HG02870 (cell line): Measurements from ENCODE around the gene CPLX1.
A peak's percentile ranks its signal among the peaks of the same experiment; 100 is the strongest.
"Not testable (repeated sequence)": the region's sequence is repeated elsewhere in the genome, so short reads cannot be mapped to it uniquely, and the experiment has no call there.

Source experiments
- ATAC-seq: cut with Tn5 transposase; IDR thresholded peaks from one replicate; pipeline ENCODE4 v1.9.1; 2021; ENCODE audit warnings: mild to moderate bottlenecking, moderate library complexity; ENCODE audit not compliant: unreplicated experiment

CPLX1 gene

DNA sequence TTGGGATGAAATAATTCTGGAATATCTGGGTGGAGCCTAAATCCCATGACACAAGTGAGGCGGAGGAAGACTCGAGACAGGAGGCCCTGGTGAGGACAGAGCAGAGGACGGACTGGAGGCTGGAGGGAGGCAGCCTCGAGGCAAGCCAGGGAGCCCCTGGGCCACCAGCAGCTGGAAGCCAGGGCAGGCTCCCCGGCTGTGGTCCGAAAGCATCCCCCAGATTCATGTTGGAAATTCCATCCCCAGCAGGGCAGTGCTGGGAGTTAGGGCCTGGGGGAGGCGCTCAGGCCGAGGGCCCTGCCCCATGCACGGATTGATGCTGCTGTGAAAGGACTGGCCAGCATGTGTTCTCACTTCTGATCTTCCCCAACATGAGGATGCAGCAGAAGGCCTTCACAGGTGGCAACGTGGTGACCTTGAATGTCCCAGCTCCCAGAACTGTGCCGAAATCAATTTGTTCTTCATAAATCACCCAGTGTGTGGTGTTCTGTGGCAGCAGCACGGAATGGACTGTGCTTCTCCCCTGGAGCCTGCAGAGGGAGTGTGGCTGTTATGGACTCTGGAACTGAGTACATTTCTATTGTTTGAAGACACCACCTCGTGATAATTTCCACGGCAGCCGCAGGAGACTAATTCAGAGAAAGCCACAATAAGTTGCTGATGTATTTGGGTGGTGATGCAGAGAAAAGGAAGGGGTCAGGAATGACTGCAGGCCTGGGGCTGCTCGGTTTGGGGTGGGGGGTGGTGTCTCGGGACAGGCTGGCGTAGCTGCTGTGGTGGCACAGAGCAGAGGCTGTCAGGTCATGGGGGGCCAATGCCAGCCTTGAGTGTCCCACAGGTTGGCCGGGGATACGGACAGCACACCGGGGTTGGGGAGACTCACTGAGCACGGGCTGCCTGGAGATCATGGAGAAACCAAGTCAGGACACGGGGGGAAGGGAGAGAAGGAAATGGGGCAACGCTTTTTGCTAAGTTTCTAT lies 63.4 kb downstream of the CPLX1 start:
- ATAC-seq: no peak

DNA sequence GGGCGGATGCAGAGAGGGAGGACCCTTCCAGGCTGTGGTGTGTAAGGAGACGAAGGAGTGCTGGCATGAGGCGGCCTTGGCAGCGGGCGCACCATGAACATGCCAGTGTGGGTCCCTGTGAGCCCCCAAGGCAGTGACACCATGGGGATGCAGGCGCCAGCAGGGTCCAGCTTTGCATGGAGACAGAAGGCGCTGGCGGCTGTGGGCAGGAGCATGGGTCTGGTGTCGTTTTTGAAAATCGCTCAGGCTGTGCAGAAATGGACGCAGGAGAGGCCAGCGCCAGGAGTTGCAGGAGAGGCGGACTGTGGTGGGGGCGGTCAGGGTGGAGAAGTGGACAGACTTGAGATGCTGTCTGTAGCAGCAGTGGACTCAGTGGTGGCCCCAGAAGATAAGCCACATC lies 64.2 kb downstream of the CPLX1 start:
- no peak for ATAC-seq

DNA sequence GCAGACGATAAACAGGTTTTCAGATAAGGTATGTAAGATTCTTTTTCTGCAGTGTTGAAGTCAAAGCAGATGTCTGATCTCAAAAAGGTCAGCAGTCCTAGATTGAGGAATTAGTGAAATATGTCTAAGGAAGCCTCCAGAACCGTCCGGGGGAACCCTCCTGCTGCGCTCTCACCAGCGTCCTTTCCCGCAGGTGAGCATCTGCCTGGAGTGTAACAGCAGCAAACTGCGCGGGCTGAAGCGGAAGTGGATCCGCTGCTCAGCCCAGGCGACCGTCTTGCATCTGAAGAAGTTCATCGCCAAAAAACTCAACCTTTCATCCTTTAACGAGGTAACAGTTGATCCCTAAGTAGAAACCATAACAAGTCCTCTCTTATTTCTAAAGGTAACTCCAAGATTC lies 64.8 kb downstream of the CPLX1 start:
- no peak for ATAC-seq

DNA sequence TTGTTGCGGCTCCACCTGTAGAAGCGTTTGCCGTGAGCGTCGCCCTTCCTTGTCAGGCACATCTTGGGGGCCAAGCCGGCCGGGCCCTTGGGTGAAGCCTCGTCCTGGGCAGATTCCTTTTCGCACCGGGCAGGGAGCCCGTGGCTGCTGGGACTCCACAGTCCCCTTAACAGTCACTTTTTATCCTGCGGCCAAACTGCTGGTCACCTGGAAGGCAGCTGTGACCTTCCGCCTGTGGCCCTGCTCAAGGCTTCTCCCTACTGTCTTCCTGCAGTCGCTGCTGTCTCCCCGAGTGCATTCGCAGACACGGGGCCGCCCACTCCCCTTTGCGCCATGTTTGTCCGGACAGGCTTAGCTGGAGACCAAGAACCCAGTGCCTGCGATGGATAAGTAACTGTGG lies 65.3 kb downstream of the CPLX1 start:
- ATAC-seq: no peak

DNA sequence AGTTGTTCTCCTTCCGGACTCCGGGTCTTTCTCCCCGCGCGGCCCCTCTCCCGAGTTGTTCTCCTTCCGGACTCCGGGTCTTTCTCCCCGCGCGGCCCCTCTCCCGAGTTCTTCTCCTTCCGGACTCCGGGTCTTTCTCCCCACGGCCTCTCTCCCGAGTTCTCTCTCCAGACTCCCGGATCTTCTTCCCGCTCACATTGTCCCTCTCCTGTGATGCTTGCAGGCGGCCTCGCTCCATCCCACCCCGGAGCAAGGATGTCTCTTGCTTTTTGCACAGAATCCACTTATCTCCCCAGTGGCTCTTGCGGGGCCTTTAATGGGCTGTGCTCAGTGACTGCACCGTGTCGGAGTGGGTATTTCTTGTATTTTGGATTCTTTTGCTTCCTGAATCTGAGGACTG lies 66.1 kb downstream of the CPLX1 start:
- not testable (repeated sequence) for ATAC-seq

DNA sequence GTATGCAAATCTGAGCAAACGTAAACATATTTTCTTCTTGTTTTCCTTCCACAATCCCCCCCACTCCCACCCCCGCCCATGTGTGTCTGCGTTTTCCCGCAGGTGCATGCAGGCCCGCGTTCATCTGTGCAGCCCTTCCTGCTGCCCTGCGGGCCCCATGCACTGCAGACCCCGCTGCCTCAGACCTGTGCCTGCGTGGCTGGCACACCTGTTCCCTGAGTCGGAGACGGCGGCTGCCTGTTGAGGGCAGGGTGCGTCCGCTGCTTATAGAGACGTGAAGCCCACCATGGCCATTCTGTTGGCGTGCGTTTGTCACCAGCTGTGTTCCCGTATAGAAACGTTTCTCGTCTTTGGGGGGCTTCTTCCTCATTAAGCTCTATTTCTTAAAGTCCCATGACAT lies 68.8 kb downstream of the CPLX1 start:
- no peak for ATAC-seq

DNA sequence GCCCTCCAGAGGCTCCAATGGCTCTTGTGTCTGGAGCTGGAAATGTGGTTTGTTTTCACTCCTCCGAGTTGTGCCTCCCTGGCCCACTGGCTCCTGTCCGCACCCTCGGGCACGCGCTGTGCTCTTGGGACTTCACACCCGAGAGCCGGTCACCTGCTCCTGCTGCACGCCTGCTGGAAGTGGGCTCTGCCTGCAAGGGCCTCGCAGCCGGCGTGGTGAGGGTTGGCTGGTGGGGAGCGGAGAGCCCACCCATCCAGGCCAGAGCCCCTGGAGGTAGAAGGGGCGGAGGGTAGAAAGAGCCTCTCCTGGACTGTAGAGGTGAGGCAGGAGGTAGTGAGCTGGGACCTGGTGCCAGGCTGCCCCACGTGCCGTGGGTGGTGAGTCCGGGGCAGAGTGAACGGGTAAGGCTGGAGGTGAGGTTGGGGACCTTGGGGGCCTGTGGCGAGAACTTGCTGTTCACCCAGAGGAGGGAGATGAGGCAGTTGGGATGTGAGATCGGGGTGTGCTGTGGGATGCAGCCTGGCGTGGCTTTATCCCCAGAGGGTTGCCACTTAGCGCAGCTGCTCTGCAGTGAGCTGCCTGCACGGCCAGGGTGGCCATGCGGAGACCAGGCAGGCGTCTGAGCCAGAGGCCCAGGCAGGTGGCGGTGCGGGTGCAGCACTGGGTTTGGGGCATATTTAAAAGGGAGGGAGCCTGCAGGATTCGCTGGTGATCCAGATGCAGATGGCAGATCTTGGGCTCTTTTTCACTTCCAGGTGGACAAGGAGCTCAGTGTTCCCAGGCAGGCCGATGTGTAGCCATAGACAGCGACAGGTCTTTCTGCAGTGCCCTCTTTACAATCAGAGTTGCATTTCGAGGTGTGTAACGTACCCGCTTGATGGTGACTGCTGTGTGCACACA lies 71.5 kb downstream of the CPLX1 start:
- no peak for ATAC-seq

DNA sequence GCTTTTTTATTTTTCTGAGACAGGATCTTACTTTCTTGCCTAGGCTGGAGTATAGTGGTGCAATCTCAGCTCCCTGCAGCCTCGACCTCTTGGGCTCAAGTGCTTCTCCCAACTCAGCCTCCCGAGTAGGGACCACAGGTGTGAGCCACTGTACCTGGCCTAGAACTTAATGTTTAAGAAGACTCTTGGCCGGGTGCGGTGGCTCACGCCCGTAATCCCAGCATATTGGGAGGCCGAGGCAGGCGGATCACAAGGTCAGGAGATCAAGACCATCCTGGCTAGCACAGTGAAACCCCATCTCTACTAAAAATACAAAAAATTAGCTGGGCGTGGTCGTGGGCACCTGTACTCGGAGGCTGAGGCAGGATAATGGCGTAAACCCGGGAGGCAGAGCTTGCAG lies 72.7 kb downstream of the CPLX1 start:
- ATAC-seq: not testable (repeated sequence)

DNA sequence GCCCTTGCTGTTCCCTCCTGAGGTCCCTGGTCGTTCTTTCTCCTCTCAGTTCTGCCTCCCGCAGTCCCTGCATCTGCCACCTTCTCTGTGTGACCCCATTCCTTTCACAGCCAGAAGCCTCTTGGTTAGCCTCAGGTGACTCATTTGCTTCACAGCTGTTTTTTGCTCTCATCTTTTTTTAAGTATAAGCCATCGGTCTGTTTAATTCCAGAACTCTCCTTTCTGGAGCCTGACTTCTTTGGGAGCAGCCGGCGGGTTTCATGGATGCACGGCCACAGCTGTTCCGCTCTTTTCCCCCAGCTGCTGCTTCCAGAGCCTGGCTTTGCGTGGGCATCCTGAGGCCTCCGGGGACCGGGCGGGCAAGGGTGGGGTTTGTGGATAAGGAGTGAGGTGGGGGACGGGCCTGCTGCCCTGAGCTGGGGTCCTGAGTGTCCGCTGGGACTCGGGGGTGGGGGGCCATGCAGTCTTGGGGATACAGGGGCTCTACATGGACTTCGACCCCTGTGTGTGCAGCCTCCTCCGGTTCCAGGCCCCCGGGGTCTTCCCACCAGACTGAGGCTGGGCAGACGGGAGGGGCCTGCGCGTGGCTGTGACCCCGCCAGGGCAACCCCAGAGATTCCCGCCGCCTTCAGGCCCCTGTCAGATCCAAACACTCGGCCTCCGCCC lies 73.6 kb downstream of the CPLX1 start:
- ATAC-seq: no peak

DNA sequence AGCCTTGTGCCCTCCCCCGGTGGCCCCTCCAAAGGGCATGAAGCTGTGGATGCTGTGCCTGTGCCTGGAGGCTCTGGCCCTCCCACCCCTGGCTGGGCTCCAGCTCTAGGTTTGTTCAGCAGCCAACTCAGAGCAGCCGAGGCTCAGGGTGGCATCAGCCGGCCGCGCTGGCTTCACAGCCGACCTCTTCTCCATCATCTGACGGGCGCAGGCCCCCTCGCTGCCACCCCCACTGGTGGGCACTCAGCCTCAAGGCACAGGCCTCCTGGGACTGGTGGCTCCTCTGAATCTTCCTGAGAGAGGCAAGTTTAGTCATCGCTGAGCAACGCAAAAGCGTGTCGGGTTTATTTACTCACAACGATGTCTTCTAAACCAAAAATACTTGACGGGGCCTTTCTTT lies 74.3 kb downstream of the CPLX1 start:
- no peak for ATAC-seq

DNA sequence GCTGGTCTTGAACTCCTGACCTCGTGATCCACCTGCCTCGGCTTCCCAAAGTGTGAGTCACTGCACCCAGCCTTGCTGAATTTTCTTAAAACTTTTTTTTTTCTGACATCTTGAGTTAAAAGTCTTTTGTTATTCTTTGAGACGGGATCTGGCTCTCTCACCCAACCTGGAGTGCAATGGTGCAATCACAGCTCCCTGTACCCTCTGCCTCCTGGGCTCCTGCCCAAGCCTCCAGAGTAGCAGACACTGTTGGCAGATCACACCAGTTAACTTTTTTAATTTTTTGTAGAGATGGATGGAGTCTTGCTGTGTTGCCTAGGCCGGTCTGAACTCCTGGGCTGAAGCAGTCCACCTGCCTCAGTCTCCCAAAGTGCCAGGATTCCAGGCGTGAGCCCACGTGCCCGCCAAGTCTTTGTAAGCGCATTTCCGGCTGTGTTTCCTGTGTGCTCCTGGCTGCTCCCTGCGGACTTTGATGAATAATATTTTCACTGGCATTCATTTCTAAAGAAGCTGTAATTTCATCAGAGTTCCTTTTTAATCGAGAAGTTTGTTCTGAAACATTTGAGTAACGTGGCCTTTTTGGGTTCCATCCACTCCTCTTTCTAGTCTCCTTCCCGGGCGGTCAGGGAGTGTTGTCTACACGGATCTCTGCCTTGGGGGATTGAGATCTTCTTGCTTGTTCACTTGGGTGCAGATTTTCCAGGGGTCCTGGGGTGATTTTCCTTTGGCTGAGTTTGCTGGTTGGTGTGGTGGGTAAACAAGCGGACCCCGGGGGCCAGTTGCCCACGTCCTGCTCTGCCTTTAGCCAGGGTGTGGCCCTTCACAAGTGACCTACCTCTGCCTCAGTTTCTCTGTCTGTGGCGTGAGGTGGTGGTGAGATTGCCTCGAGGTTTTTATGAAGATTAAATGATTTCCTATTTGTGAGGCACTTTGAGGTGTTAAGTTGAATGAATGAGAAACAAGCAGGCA lies 75.9 kb downstream of the CPLX1 start:
- no peak for ATAC-seq

DNA sequence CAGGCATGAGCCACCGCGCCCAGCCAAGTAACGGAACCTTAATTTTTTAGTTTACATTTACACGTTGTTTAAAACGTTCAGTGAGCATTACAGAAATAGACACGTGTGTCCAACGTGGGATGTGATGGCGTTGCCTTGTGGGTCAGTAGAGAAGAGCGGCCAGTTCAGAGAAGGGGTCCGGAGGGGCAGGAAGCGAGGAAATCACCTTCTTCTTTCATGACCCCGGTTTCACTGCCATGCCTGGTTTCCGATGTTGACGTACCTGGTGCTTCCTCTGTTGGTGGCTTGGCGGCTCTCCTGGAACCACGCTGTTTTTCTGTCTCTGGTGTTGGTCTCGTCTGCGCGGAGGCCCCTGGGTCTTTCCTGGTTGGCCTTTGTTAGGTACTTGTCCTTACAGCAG lies 77.5 kb downstream of the CPLX1 start:
- ATAC-seq: no peak

DNA sequence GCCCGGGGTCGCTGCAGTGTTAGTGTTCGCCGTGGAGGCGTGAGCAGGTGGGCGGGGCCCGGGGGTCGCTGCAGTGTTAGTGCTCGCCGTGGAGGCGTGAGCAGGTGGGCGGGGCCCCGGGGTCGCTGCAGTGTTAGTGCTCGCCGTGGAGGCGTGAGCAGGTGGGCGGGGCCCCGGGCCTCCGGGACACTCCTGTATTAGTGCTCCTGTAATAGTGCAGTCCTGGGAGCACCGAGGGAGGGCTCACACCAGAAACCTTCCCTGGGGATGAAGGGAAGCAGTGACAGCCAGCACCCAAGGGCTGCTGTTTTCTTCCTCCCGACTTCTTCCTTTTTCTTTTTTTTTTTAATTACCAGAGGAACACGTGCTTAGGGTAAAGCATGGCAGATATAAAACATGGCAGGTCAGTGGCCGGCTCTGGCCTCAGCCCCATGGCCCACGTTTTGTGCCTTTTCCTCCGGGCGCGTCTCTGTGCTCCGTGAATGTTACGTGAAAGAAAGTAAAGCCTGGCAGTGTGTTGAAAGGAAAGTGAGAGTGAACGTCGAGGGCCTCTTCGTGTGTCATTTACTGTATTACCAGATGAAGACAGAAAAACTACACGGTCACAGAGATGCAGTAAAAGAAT lies 78.3 kb downstream of the CPLX1 start:
- ATAC-seq: no peak

DNA sequence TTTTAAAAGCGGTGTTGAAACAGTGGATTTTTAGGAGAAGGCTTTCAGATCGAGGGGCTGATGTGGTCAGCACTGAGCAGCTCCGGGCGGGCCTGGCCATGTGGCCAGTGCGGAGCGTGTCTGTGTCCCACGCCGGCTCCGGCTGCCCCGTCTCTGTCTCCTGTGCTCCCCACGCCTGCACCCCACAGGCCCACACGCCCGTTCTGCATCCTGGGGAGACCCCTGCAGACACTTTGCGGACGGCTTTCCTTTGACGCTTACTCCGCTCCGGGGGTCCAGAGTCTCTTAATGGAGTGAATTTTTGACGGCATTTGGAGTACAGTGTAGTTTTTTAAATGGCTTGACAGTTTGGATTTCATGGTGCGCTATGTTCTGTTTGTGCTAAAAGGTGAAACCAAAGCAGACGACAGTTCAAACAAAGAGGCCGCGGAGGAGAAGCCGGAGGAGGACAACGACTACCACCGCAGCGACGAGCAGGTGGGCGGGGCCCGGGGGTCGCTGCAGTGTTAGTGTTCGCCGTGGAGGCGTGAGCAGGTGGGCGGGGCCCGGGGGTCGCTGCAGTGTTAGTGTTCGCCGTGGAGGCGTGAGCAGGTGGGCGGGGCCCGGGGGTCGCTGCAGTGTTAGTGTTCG lies 81.6 kb downstream of the CPLX1 start:
- ATAC-seq: no peak

DNA sequence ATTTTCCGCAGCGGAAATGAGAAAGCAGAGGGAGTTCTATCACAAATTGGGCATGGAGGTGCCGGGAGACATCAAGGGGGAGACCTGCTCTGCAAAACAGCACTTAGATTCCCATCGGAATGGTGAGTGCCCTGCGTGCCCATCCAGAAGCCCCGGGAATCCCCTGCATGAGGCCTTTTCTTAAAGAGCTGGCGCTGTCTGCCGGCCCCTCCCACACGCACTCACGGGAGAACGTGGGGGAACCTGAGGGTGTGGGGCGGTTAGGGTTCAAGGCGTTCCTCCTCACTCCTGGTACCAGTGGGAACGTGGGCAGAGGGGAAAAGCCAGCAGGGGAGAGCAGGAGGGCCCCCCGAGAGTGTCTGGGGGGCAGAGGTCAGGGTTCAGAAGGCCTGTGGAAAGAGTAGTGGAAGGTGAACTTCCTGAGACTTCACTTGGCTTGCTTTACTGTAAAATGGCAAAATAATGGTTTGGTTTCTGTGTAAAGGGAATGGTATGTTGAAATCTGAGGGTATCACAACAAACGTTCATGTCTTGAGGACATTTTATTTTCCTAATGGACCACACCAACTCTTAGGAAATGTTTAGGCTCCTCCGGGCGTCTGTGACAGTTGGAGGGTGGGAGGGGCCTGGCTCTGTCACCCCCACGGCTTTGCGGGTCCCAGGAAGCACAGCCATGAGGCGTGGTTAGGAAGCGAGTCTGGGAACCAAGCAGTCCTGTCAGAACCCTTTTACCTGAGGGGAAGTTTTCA lies 82.3 kb downstream of the CPLX1 start:
- no peak for ATAC-seq

DNA sequence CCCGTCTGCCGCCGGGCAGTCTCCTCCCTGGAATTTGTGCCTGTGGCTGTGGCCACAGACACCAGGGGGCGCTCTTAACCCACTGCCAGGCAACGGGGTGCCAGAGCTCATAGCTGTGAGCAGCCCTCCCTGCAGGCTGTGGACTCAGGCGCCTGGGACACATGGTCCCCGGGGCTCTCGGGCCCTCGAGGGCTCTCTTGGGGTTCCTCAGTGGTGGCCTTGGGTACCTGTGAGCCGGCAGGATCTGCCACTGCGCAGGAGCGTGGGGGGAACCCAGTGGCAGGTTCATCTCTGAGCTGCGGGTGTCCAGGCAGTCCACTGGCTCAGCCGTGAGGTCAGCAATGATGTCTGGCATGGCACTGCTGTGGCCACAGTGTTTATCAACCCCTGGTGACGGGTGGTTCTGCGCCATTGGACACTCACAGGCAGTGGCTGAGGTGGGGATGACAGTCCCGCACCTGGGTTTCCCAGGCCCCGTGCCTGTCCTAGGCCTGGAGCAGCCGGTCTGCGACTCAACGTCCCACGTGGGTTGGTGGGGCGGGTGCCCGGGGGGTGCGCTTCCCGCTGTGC lies 83.1 kb downstream of the CPLX1 start:
- peak; percentile 59 for ATAC-seq

DNA sequence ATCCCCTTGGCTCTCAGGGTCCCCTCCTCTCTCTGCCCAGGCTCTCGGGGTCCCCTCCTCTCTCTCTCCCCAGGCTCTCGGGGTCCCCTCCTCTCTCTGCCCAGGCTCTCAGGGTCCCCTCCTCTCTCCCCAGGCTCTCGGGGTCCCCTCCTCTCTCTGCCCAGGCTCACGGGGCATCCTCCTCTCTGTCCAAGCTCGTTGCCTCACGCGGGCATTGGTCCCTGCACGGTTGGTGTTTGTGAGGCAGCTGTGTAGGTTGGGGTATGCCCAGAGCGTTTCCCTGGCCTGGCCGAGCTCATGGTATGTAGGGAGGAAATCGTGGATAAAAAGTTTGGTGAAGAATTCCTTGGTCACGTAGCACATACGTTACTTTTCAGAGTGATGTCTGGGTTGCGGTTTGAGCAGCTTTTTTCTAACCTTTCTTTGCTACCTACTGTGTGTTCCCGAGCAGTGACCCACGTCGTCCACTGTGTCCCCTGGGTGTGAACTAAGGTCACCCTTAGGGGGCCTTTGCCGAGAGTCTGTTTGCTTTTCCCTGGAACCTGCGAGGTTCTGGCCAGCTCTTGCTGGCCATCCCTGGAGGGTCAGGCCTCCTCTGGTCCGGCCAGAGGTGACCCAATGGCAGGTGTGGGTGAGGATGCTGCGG lies 83.7 kb downstream of the CPLX1 start:
- ATAC-seq: no peak
